Measurements from ENCODE around the gene OLR1. TPM values are rescaled to one million over a fixed set of nuclear protein-coding genes. Genes with fewer than 3 reads are reported as not detected.
"Not testable (repeated sequence)": the region's sequence is repeated elsewhere in the genome, so short reads cannot be mapped to it uniquely, and the experiment has no call there.

Gene OLR1
- polyA plus RNA-seq, 1 experiment = 6.9 TPM

DNA sequence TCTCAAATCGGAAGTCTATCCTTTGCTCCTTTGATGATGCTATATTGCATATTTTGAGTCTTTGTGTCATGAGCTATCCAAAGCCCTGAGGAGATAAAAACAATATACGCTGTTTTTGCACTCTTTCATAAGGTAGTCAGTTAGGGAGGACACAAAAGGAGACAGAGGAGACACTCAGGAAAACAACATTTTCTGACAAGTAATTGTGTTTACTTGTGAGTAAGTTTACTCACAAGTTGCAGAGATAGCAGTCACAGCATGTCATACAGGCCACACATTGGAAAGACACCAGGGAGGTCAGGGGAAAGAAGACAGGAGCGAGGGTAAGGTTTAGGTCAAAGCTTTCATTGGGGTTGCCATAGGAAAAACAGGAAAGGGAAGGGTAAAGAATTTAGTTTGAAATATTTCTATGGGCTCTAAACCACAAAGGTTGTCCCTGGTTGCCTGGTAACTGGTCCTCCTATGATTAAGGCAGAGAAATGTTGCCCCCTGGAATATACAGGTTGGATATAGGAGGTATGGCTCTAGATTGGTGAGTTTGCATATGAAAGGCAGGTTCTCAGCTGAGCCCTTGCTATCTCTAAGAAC lies 33.4 kb upstream of the OLR1 start:
- ChIA-PET POLR2A (no interaction called here), CTCF (interaction anchor here (0.8 kb wide), 1 partner anchor 34 kb away, joined by 4 read pairs; the partner anchor contains the start of gene OLR1)
- TF ChIP-seq, protein P1, sequence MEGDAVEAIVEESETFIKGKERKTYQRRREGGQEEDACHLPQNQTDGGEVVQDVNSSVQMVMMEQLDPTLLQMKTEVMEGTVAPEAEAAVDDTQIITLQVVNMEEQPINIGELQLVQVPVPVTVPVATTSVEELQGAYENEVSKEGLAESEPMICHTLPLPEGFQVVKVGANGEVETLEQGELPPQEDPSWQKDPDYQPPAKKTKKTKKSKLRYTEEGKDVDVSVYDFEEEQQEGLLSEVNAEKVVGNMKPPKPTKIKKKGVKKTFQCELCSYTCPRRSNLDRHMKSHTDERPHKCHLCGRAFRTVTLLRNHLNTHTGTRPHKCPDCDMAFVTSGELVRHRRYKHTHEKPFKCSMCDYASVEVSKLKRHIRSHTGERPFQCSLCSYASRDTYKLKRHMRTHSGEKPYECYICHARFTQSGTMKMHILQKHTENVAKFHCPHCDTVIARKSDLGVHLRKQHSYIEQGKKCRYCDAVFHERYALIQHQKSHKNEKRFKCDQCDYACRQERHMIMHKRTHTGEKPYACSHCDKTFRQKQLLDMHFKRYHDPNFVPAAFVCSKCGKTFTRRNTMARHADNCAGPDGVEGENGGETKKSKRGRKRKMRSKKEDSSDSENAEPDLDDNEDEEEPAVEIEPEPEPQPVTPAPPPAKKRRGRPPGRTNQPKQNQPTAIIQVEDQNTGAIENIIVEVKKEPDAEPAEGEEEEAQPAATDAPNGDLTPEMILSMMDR (IDR thresholded peaks at IDR 0.05; ENCODE audit: insufficient read depth, low read depth, low read length) = no peak
- no peaks in the 10 kb centered on the region for H3K27me3 ChIP-seq (ENCODE audit: control insufficient read depth, insufficient read depth, low read length)
- no peaks in the 10 kb centered on the region for H3K36me3 ChIP-seq (ENCODE audit: control insufficient read depth, insufficient read depth, low read length)
- H3K4me3 ChIP-seq (ENCODE audit: low read depth, low read length) = no peak overlapping the region
- no peak for DNase-seq (ENCODE audit: low read depth)

- DNase-seq (ENCODE audit: low read depth); H3K27me3 ChIP-seq (ENCODE audit: control insufficient read depth, insufficient read depth, low read length); H3K4me3 ChIP-seq (ENCODE audit: low read depth, low read length); H3K36me3 ChIP-seq (ENCODE audit: control insufficient read depth, insufficient read depth, low read length); POLR2A ChIA-PET: not testable (repeated sequence)
- CTCF ChIA-PET = interaction anchor here (1.0 kb wide), 1 partner anchor 48 kb away, joined by 4 read pairs; no protein-coding TSS in a partner anchor
Observed at GRCh38 chr12:10204495-10204894, 32.6 kb upstream of the OLR1 start.

DNA sequence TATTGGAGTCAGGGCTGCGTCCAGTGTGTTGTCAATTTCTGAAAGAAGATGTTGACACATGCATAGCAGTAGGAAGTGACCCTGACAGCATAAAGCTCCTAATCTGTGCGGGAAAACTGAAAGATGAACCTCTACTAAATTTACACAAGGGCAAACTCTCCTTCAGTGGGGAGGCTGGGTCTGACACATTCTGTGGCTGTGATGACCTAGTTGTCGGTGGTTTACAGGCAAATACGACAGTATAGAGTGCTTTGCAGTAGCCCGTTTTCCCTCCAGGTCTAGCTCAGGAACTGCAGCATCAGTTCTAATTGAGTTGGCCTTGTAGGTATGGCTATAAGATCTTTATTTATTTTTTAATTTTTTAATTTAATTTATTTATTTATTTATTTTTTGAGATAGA lies 25.9 kb upstream of the OLR1 start:
- TF ChIP-seq, protein P1 (IDR thresholded peaks at IDR 0.05; ENCODE audit: insufficient read depth, low read depth, low read length) = no peak
- CTCF ChIA-PET = interaction anchor here (0.6 to 9.0 kb wide), 2 partner anchors 45 to 303 kb away, joined by 3 to 109 read pairs; no protein-coding TSS in a partner anchor
- POLR2A ChIA-PET = no interaction called here

DNA sequence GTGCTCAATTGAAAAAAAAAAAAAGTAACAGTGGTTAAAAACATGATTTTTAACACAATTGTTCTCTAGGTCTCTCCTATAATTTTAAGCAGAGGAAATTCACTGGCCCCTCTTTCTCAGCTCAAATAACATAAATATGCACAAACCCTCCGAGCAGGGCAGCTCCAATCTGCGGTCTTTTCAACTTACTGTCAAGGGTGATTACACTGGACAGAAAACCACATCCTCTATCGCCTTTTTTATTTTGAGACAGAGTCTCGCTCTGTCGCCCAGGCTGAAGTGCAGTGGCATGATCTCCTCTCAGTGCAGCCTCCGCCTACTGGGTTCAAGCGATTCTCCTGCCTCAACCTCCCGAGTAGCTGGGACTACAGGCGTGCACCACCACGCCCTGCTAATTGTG lies 24.3 kb upstream of the OLR1 start:
- TF ChIP-seq, protein P1 (IDR thresholded peaks at IDR 0.05; ENCODE audit: insufficient read depth, low read depth, low read length) = no peak
- ChIA-PET POLR2A (no interaction called here), CTCF (interaction anchor here (1.5 to 9.0 kb wide), 2 partner anchors 12 to 43 kb away, joined by 5 to 109 read pairs; no protein-coding TSS in a partner anchor)
- Histone ChIP-seq H3K4me3 (ENCODE audit: low read depth, low read length) (no peak overlapping the region), H3K27me3 (ENCODE audit: control insufficient read depth, insufficient read depth, low read length) (no peaks in the 10 kb centered on the region), H3K36me3 (ENCODE audit: control insufficient read depth, insufficient read depth, low read length) (no peaks in the 10 kb centered on the region)
- DNase-seq (ENCODE audit: low read depth) = no peak

More for the DNA sequence above, 25.9 kb upstream of the OLR1 start:
- H3K27me3 ChIP-seq (ENCODE audit: control insufficient read depth, insufficient read depth, low read length) = no peaks in the 10 kb centered on the region
- no peak overlapping the region for H3K4me3 ChIP-seq (ENCODE audit: low read depth, low read length)
- no peak for DNase-seq (ENCODE audit: low read depth)
- H3K36me3 ChIP-seq (ENCODE audit: control insufficient read depth, insufficient read depth, low read length) = no peaks in the 10 kb centered on the region

DNA sequence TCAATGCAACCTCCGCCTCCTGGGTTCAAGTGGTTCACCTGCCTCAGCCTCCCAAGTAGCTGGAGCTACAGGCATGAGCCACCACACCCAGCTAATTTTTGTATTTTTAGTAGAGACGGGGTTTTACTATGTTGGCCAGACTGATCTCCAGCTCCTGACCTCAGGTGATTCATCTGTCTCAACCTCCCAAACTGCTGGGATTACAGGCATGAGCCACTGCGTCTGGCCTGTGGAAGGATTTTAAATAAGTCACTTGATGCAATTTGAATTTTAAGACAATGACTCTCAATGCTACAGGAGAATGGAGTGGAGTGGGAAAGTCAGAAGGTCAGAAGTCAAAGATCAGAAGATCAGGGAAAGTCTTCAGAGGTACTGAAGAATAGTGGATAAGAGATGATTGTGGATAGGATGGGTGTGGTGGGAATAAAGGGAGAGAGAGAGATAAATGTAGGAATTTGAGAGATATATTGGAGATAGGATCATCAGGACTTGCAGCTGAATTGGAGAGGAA lies 22.3 kb upstream of the OLR1 start:
- H3K4me3 ChIP-seq (ENCODE audit: low read depth, low read length) = no peak overlapping the region
- H3K36me3 ChIP-seq (ENCODE audit: control insufficient read depth, insufficient read depth, low read length) = no peaks in the 10 kb centered on the region
- POLR2A ChIA-PET = no interaction called here
- CTCF ChIA-PET = interaction anchor here (0.6 to 9.0 kb wide), 5 partner anchors 9 to 126 kb away, joined by 3 to 109 read pairs (median 4); no protein-coding TSS in a partner anchor
- H3K27me3 ChIP-seq (ENCODE audit: control insufficient read depth, insufficient read depth, low read length) = no peaks in the 10 kb centered on the region
- no peak for DNase-seq (ENCODE audit: low read depth)
- TF ChIP-seq, protein P1 (IDR thresholded peaks at IDR 0.05; ENCODE audit: insufficient read depth, low read depth, low read length) = no peak
